ENCODE measurements around the gene CDC73.
"Not testable (repeated sequence)": the region's sequence is repeated elsewhere in the genome, so short reads cannot be mapped to it uniquely, and the experiment has no call there.

The CDC73 gene

GRCh38 chr1:193179094-193179493 lies 57.3 kb downstream of the CDC73 start:
- DNase-seq (ENCODE audit: low read depth, low spot score) = no peak

GRCh38 chr1:193181536-193181935 lies 59.7 kb downstream of the CDC73 start:
- DNase-seq (ENCODE audit: low read depth, low spot score) = no peak

GRCh38 chr1:193181985-193182384 lies 60.2 kb downstream of the CDC73 start:
- no peak for DNase-seq (ENCODE audit: low read depth, low spot score)

GRCh38 chr1:193183019-193183627 lies 61.3 kb downstream of the CDC73 start:
- DNase-seq (ENCODE audit: low read depth, low spot score) = no peak

- no peak for DNase-seq (ENCODE audit: low read depth, low spot score)
These were observed 62.9 kb downstream of the CDC73 start for GRCh38 chr1:193184776-193185175.

- no peak for DNase-seq (ENCODE audit: low read depth, low spot score)
These were observed 63.4 kb downstream of the CDC73 start for GRCh38 chr1:193185211-193185610.

GRCh38 chr1:193185901-193186731 lies 64.3 kb downstream of the CDC73 start, which contains the start of gene B3GALT2:
TSS of gene B3GALT2 (minus strand) at chr1:193186613. CDS start at chr1:193181562, 5,051 bp downstream.
- DNase-seq (ENCODE audit: low read depth, low spot score) = no peak

- DNase-seq (ENCODE audit: low read depth, low spot score) = no peak
These were observed 65.3 kb downstream of the CDC73 start for GRCh38 chr1:193187114-193187513.

GRCh38 chr1:193188915-193189314 lies 67.1 kb downstream of the CDC73 start:
- not testable (repeated sequence) for DNase-seq (ENCODE audit: low read depth, low spot score)

GRCh38 chr1:193189442-193190095 lies 67.7 kb downstream of the CDC73 start:
- DNase-seq (ENCODE audit: low read depth, low spot score) = no peak

- no peak for DNase-seq (ENCODE audit: low read depth, low spot score)
These were observed 68.4 kb downstream of the CDC73 start for GRCh38 chr1:193190096-193190744.

GRCh38 chr1:193192586-193192985 lies 70.8 kb downstream of the CDC73 start:
- DNase-seq (ENCODE audit: low read depth, low spot score) = no peak

GRCh38 chr1:193199940-193200339 lies 78.1 kb downstream of the CDC73 start:
- no peak for DNase-seq (ENCODE audit: low read depth, low spot score)

- no peak for DNase-seq (ENCODE audit: low read depth, low spot score)
These were observed 79.2 kb downstream of the CDC73 start for GRCh38 chr1:193201021-193201420.

GRCh38 chr1:193210996-193211395 lies 89.2 kb downstream of the CDC73 start:
- DNase-seq (ENCODE audit: low read depth, low spot score) = no peak

- no peak for DNase-seq (ENCODE audit: low read depth, low spot score)
These were observed 89.7 kb downstream of the CDC73 start for GRCh38 chr1:193211539-193211938.

- DNase-seq (ENCODE audit: low read depth, low spot score) = no peak
These were observed 90.8 kb downstream of the CDC73 start for GRCh38 chr1:193212637-193213036.

- no peak for DNase-seq (ENCODE audit: low read depth, low spot score)
These were observed 92.2 kb downstream of the CDC73 start for GRCh38 chr1:193213998-193214397.

GRCh38 chr1:193216920-193217319 lies 95.1 kb downstream of the CDC73 start:
- DNase-seq (ENCODE audit: low read depth, low spot score) = no peak

- DNase-seq (ENCODE audit: low read depth, low spot score) = no peak
These were observed 97.6 kb downstream of the CDC73 start for GRCh38 chr1:193219391-193219790.

- no peak for DNase-seq (ENCODE audit: low read depth, low spot score)
These were observed 99.8 kb downstream of the CDC73 start for GRCh38 chr1:193221651-193222050.

- DNase-seq (ENCODE audit: low read depth, low spot score) = no peak
These were observed 100.3 kb downstream of the CDC73 start for GRCh38 chr1:193222056-193222615.

All from smooth muscle cell of the brain vasculature (primary cell).